ENCODE data around the gene PIK3C2G.
"Not testable (repeated sequence)": the region's sequence is repeated elsewhere in the genome, so short reads cannot be mapped to it uniquely, and the experiment has no call there.

Gene PIK3C2G

DNA sequence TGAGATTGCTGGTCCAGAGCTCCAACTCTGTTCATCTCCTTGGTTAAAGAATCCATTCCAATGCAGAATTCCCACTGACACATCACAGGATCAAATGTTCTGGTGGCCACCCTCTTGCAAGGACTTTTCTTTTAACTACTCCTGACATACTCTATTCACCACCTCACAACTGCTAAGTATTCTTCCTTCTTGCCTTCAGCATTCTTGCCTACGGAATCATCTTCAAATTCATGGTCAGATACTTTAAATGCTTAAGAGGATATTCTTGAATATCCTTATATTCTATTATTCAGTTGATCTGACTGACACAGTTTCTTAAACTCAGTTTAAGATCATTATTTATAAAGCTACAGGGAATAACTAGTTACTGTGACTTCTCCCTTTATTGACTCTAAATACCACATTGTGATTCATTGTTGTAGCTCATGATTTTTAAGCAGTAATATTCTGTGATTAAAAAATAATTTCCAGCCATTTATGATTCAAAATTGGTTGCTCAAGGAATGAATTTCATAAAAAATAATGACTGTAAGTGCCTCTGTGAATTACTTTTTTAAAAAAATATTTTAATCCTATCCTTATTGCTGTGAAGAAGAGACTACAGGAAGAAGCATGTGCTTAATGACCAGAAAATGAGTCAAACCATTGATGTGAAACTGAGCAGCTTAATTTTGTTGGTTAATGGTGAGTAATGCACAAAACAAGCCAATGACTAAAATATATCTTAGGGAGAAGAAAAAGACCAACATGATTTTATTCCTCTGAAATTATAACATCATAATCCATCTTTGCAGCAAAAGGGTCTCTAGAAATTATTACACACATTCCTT is 207.1 kb downstream of the PIK3C2G start:
- DNase-seq (ENCODE audit: low read depth in 2 of 3, low spot score in 1 of 3): no peak

DNA sequence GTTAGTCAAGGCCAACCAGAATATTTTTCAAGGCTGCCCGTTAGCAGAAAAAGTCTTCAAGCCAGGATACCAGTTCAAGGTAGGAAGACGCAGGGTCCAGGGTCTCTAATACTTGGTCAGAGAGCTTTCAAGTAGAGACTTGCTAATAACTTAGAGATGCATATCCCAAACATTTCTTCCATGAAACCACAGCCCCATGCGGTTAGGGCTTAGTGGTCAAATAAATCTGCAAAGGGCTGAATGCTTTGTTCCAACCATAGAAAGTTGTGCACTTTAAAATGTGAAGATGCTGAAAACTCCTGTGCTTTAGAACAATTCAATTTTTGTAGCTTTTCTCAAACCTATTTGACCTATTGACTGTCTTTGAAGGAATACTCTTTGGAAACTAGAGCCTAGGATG is 208.9 kb downstream of the PIK3C2G start:
- DNase-seq (ENCODE audit: low read depth in 2 of 3, low spot score in 1 of 3): no peak

DNA sequence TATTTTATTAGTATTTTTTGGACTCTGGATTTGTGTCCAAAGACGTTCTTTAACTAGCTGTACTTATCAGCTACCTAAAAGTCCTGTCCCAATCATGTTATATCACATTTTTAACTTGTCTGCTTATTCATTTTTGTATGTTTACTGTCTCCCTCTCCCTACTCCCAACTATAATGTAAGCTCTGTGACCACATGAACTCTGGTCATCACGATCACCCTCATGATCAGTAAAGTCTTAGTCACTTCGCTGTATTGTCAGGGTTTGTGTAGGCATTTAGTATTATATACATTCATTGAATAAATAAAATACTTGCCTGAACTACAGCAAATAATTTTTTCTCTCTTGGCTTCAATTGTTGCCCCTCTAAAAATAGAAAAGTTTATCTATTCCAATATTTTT is 211.0 kb downstream of the PIK3C2G start:
- no peak for DNase-seq (ENCODE audit: low read depth in 2 of 3, low spot score in 1 of 3)

DNA sequence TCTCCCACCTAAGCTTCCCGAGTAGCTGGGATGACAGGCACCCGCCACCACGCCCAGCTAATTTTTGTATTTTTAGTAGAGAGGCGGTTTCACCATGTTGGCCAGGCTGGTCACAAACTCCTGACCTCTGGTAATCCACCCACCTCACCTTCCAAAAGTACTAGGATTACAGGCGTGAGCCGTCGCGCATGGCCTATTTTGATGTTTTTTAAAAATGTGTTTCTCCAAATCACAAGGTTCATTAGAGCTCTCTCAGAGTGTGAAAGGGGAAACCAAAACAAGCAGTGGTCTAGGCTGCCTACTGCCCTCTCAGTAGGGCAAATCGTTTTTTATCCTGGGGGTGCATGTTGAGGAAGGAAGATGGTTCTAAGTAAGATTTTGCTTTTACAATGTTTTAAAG is 211.5 kb downstream of the PIK3C2G start:
- DNase-seq (ENCODE audit: low read depth in 2 of 3, low spot score in 1 of 3): no peak

DNA sequence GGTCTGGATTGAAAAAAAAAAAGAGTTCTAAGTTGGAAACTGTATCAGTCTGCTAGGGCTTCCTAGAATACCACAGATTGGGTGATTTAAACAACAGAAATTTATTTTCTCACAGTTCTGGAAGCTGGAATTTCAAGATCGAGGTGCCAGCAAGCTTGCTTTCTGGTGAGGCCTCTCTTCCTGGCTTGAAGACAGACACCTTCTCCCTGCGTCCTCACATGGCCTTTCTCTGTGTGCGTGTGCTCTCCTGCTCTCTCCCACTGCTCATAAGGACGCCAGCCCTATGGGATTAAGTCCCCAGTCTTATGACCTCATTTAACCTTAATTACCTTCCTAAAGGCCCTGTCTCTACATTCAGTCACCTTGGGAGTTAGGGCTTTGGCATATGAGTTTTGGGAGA is 215.5 kb downstream of the PIK3C2G start:
- no peak for DNase-seq (ENCODE audit: low read depth in 2 of 3, low spot score in 1 of 3)

DNA sequence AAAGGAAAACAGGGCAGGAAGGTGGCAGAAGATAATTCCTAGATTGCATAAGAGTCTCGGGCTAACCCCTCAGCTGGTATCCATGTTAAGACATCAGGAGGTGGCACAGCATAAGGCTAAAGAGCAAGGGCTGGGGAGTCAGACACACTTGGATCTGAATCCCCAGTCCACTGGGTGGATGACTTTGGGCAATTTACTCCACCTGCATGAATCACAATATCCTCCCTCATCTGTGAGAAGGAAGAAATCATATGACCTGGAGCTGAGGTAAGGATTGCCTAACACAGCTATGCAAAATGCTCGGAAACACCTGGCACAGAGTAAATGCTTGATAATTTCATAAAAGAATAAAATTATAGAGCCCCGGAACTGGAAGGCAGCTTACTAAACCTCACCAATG is 217.9 kb downstream of the PIK3C2G start:
- no peak for DNase-seq (ENCODE audit: low read depth in 2 of 3, low spot score in 1 of 3)

DNA sequence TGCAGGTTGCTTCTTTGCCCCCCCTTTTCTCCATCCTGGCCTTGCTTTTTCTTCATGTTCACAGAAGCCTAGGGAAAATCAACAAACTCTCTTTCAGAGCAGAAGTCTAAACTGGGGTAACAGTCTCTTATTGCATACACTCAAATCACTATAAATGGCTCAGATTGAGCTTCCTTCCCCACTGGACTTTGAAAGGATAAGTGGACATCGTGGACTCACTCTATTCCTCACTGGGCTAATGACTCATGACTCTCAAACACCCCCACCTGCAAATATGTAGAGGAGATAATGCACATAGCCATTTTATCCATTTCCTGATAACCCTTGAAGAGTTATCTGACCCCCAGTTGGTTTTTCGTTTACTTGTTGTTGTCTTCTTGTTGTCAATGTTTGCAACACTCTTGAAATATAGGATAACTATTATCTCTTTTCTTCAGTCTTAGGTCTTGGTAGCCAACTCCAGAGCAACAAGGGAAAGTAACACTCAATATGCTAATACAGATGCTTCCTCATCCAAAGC is 221.3 kb downstream of the PIK3C2G start:
- DNase-seq (ENCODE audit: low read depth in 2 of 3, low spot score in 1 of 3): no peak

DNA sequence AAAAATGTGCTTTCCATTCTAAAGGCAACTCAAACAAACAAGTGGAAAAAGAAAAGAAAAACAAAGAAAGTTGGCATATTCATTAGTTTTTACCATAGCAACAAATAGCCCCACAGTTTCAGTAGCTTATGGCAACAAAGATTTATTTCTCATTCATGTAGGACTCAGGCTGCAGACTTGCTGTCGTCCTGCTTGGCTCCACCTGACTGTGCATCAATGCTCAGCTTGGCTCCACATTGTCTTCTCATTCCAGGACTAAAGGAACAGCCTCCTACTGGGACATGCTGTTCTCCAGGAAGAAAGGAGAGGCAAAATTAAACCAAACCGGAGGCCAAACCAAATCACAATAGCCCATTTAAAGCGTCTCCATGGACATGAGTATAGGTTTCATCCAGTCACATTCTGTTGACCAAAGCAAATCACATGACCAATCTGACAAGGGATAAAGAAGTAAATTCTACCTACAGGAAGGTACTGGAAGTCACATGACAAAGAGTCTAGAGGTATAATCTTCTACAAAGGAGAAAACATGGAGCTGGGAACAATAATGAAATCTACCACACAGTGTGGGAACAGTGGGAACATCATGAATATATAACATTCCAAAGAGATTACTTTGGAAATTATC is 222.5 kb downstream of the PIK3C2G start:
- no peak for DNase-seq (ENCODE audit: low read depth in 2 of 3, low spot score in 1 of 3)

DNA sequence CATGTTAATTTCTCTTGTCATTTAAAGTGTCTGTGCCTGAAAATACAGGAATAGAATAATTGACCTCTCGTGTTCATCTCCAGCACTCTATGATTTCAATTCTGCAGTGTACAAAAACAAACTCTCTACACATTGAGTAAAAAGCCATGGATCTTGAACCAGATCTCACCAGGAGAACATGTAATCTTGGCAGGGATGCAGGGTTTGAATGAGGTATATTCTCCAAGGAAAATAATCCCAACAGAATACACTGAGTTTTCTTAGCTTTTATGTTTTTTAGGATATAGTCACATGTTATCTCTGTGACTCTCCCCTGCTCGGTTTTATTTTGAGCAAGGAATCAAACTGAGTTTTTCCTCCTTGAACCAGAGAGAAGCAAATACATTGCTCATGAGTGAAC is 224.7 kb downstream of the PIK3C2G start:
- no peak for DNase-seq (ENCODE audit: low read depth in 2 of 3, low spot score in 1 of 3)

DNA sequence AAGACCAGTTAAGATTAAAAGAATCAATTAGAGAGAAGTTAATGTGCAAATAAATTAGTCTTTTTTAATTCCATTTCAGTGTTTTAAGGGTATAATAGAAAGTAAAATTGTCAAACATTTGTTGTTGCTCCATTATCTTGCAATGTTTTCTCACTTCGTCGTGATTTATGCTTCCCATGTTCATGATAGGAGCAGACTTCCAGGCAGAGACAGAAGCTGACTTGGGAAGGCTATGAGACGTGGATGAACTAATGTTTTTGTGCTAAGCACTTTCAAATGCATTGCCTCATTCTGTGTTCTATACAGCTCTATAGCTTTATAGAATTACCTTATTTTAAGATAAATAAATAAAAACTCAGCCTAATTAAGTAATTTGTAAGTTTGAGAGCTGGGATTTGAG is 226.2 kb downstream of the PIK3C2G start:
- no peak for DNase-seq (ENCODE audit: low read depth in 2 of 3, low spot score in 1 of 3)

DNA sequence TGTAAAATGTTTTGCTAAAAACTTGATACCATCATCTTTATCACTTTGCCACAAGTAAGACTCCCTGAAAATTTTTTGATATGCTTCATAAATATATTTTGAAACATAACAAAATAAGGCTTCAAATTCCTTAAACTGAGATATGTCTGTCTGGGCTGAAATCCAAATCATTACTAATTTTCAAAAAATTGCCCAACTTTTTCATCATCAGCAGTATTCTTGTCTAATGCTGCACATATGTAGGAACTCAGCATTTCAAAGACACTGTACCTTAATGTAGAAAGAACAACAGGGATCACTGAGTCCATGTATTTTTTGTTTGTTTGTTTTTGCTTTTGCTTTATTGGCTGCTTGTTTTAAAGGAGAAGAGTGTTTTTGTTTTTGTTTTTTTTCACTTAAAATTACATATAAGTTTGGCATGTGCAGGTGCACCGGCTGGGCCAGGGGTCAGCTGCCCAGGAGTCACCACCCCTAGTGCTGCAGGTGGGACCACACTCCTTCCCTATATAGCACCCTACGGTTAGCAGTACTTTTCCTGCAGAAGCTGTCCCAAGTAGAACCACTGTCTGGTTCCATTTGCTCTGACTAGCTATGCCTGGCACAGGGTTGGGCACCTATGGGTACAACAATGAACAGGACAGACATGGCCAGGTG is 231.2 kb downstream of the PIK3C2G start:
- no peak for DNase-seq (ENCODE audit: low read depth in 2 of 3, low spot score in 1 of 3)

DNA sequence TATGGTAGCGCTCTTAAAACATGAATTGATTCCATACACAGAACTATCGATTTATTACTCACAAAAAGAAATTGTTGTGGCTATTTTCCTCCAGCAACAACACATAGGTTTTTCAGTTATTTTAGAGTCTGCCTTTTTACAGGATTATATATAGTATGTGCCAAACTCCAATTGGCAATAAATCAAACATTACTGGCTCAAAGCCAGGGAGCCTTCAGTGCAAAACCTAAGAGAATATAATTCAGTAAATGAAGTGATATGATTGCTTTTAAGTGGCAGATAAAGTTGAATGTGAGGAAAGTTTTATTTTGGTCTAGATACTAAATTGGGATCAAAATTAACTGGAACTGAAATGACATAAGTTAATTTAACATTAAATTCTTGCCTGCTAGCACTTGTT is 234.8 kb downstream of the PIK3C2G start:
- no peak for DNase-seq (ENCODE audit: low read depth in 2 of 3, low spot score in 1 of 3)

DNA sequence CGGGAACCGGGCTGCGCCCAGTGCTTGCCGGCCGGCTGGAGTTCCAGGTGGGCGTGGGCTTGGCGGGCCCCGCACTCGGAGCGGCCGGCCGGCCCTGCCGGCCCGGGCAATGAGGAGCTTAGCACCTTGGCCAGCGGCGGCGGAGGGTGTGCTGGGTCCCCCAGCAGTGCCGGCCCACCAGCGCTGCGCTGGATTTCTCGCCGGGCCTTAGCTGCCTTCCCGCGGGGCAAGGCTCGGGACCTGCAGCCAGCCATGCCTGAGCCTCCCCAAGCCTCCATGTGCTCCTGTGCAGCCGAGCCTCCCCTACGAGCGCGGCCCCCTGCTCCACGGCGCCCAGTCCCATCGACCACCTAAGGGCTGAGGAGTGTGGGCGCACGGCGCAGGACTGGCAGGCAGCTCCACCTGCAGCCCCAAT is 238.8 kb downstream of the PIK3C2G start:
- not testable (repeated sequence) for DNase-seq (ENCODE audit: low read depth in 2 of 3, low spot score in 1 of 3)

DNA sequence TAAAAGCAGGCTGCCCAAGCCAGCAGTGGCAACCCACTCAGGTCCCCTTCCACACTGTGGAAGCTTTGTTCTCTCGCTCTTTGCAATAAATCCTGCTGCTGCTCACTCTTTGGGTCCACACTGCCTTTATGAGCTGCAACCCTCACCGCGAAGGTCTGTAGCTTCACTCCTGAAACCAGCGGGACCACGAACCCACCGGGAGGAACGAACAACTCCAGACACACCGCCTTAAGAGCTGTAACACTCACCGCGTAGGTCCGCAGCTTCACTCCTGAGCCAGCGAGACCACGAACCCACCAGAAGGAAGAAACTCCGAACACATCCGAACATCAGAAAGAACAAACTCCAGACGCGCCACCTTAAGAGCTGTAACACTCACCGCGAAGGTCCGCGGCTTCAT is 239.4 kb downstream of the PIK3C2G start:
- DNase-seq (ENCODE audit: low read depth in 2 of 3, low spot score in 1 of 3): not testable (repeated sequence)

DNA sequence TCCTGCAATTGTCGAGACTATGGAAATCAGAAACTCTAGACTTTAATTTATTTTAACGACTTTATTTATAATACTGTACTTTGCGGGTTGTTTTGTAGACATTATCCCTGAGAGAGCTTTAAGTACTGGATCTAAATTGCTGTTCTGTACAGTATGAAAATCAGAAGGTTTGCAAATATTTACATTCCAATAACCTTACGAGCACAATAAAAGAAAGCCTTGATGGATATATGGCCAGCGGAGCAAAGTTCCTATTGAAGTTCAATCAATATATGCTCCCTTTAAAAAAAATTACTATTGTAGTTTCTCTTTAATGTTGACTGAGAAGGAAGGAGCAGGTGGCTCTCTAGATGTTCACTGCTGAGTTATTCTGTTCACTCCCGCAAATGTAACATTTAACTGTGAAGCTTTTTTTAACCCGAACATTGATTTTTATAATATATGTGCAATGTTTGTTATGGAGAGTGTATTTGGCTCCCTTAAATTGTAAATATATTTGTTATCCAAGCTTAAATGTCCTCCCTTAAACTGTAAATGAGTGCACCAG is 241.2 kb downstream of the PIK3C2G start:
- DNase-seq (ENCODE audit: low read depth in 2 of 3, low spot score in 1 of 3): no peak

DNA sequence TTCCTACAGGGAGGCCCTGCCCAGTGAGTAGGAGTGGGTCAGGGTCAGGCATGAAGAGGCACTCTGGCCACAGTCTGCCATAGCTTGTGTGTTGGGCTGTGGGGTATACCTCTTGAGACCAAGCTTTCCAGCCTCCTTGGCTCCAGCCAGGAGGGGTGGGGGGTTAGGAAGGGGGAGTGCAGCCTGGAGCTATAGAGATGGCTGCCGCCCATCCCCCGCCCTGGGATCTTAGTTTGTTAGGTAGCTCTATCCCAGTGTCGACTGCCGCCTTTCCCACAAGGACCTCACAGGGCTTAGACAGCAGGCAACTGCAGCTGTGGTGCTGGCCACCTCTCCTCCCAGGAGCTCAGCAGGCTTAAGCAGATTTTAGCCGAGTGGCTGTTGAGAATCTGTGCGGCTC is 260.1 kb downstream of the PIK3C2G start:
- no peak for DNase-seq (ENCODE audit: low read depth in 2 of 3, low spot score in 1 of 3)

DNA sequence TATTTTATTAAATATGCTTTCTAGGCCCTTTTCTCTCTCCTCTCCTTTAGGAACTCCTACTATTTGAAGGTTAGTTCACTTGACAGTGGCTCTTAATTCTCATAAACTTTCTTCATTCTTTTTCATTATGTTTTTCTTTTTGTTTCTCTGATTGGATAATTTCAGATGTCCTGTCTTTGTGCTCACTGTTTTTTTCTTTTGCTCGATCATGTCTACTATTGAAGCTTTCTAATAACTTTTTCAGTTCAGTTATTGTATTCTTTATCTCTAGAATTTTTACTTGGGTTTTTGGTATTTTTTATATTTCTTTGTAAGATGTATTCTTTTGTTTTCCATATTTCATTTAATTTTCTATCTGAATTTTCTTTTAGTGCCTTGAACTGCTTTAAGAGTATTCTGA is 261.5 kb downstream of the PIK3C2G start:
- DNase-seq (ENCODE audit: low read depth in 2 of 3, low spot score in 1 of 3): no peak

DNA sequence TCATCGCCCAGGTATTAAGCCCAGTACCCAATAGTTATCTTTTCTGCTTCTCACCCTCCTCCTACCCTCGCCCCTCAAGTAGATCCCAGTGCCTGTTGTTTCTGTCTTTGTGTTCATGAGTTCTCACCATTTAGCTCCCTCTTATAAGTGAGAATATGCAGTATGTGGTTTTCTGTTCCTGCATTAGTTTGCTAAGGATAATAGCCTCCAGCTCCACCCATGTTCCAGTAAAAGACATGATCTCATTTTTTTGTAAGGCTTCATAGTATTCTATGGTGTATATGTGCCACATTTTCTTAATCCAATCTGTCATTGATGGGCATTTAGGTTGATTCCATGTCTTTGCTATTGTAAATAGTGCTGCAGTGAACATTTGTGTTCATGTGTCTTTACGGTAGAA is 281.2 kb downstream of the PIK3C2G start:
- DNase-seq (ENCODE audit: low read depth in 2 of 3, low spot score in 1 of 3): not testable (repeated sequence)

DNA sequence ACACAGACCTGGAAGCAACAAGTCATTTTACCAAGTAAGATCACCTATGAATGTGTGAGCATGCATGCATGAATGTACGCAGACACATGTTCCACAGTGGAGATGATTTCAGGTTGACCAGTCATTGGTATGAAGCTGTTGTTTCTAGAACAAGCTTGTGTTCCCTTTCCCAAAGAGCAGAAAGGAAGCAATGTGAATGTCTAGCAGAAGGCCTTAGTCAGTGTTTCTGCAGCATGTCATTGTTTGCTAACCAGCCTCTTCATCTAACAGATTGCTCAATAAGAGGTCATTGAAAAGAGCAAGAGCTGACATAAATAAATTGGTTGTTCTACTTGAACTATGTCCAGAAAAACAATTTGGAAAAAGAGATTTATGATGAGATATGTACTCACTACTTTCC is 285.1 kb downstream of the PIK3C2G start:
- DNase-seq (ENCODE audit: low read depth in 2 of 3, low spot score in 1 of 3): no peak

DNA sequence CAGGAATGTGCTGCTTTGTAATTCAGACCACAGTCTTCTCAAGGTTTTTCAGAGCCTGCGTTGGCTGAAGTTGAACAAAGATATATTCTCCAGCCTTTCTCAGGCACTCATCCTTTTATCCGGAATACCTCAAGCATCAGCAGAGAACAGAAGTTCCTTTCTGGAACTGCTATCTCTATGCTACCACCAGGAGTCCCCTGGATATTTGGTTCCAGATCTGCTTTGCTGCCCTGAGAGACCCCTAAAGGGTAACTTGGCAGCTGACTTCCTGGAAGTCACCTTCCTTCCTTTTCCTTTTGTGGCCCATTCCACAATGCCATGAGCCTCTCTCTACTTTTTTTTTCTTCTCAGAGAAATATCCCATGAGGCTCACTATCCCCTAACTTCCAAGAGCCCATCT is 288.3 kb downstream of the PIK3C2G start:
- DNase-seq (ENCODE audit: low read depth in 2 of 3, low spot score in 1 of 3): no peak

DNA sequence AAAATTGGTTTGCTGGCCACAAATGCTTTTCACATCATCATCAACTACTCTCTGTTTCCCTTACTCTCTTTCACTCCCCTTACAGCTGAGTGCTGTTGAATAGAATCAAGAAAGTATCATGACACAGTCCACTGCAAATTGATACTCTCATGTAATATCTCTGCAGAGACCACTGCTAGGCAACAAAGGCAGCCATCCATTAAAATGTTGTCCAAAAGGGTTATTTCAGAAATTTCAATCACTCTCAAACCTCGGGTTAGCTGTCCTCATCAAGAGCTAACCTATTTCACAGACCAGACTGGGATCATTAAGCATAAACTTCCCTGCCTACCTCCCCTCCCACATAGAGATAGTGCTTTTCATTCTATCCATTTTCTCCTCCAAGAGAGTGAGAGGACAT is 289.8 kb downstream of the PIK3C2G start:
- DNase-seq (ENCODE audit: low read depth in 2 of 3, low spot score in 1 of 3): no peak

DNA sequence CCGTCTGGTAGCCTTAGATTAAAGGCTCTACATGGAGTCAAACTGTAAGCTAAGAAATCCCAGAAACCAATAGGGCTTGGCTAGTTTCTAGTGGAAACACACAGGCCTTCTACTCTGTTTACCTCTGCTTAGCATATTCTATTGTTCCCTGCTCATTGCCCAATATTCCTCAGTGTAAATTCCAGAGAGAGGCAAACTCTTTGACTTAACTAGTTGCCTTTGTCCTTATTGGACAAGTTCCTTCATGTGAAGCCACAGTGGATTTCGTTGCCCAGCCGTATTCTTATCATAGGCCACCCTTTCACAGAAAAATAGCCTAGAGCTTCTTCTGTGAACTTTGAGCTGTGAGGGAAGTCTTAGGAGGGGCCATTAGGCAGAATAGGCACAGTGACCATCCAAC is 290.4 kb downstream of the PIK3C2G start:
- no peak for DNase-seq (ENCODE audit: low read depth in 2 of 3, low spot score in 1 of 3)
